IPS-NIHi7 (cell line): ENCODE measurements around the gene HSF5.

ENCODE experiments used
- DNase-seq: peaks from one replicate; pipeline ENCODE4 v3.0.0; 2012; ENCODE audit warnings: mixed read lengths; ENCODE audit errors: extremely low spot score

HSF5 gene, protein sequence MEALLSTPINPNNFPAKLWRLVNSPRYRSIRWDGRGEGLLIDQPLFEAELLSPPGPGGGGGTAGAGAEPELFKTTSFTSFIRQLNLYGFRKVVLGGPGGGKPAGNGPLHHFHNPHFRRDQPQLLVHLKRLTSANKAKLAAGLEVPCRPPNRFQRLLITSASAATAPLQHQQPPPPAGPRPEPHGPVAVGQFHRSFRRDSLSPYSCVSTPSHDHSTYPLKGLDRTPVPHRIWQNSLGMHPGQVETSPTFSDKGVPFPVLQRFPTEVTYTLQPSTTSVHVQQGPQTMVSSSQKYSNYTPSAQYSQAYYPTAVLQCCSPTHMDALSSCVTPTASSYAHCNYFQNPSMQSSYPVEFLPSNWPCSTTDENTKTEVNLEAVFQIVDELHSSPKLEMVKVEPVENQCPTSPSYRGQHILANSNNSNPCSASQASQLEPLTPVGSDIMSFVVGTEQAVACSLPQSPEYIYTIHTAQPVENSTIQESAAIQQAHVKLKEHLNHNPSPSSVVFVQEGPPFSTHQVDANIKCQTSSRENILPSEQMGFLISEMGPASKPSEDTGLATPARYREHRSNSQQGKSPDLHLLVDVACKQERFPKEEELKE

DNA sequence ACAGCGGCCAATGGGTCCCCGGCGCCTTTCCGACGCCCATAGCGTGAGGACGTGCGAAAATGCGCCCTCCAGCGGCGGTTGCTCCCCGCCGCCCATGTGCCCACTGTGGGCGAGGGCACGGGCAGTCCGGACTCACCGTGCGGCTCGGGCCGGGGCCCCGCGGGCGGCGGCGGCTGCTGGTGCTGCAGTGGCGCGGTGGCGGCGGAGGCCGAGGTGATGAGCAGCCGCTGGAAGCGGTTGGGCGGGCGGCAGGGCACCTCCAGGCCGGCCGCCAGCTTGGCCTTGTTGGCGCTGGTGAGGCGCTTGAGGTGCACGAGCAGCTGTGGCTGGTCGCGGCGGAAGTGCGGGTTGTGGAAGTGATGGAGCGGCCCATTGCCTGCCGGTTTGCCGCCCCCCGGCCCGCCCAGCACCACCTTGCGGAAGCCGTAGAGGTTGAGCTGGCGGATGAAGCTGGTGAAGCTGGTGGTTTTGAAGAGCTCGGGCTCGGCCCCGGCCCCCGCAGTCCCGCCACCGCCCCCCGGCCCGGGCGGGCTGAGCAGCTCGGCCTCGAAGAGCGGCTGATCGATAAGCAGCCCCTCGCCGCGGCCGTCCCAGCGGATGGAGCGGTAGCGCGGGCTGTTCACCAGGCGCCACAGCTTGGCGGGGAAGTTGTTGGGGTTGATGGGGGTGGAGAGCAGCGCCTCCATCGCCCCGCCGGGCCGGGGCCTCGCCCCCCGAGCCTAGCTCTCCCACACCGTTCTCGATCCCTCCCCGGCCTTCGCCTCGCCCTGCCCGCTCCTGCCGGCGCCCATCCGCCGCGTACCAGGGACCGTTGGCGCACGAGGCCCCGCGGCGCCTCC is at the start of gene HSF5:
HSF5 (minus strand) TSS at position 820 of the 839 bp plus-strand sequence; CDS start at position 686, 134 bp downstream.
- peak; percentile 58 for DNase-seq

DNA sequence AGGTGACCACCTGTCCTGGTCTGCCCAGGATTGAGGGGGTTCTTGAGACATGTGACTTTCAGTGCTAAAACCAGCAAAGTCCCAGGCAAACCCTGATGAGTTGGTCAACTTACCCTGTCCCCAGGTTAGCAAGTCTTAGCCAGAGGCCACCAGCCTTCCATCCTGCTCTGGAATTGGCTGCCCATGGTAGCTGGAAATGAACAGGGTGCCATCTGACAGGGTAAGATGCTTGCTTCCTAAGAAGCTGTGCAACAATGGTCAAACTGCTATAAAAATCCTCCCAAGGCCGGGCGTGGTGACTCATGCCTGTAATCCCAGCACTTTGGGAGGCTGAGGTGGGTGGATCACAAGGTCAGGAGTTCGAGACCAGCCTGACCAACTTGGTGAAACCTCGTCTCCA is 49.1 kb upstream of the HSF5 start:
- DNase-seq = no peak

DNA sequence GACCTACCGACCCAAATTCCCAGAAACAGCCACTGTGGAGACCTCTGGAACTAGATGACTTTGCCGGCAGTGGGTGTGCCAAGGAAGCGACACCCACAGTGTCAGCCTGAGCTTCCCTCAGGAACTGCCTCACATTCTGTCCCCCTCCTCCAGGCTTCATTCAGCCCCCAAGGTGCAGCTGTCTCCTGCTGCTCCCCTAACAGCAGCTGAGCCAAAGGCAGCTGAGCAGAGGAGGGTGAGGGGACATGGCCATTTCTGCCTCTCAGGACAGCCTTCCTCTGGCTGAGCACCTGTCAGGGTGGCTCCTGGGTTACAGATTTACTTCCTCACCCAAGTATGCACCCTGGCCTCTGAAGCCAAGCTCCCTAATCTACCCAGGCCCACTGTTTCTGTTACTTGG is 48.3 kb upstream of the HSF5 start:
- DNase-seq = no peak

DNA sequence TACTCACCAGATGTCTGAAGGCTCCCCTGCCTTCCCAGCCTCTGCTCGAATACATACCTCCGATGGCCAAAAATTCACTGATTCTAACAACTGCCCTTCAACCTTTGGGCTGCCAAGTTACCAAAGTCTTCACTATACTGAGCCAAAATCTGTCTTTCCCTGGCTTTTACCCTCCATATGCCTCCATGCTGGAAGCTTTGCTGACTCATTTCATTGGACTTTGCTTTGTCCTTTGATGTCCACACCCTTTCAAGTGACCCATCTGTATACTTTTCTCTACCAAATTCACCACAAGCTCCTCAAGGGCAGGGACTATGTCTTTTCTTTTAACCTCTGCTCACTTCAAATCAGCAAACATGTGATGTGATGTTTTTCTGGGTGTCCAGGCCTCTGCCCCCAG is 47.2 kb upstream of the HSF5 start:
- no peak for DNase-seq

DNA sequence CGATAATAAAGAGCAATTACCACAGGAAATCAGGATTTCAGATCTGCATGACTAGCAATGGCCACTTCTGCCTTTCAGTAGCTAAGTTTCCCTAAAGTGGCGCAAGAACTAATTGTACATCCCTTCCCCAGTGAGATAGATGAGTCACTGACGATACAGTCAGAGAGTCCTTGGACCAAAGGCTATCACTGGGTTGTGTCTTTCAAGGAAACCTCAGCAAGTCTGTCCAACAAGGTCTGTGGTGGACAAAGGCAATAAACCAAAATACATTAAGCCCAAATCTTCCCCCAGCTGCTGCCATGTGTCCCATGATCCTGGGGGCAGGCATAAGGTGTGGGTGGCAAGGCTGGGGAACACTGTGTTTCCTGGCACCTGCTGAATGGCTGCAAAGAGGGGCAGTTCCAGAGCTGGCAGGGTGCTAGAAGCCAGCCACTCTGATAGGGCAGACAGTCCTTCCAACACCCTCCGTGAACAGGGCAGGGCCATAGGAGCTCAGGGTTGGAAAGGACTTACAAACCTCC is 46.8 kb upstream of the HSF5 start:
- DNase-seq = no peak

DNA sequence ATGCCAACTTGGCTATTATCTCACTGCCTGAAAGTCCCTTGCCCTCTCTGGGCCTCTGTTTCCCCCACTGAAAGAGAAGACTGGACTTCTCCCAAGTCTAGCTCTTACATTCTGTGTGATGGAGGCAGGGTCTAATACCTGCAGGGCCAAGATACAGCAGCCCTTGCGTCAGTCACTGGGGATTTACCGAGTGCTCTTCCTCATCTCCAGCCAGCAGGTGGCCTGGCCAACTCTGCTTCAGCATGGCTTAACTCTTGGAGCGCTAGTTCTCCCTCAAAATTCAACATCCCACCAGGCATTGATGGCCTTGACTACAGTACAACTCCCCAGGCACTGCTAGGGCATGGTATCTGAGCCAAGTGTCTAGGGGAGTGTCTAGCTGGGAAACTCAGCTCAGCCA is 46.1 kb upstream of the HSF5 start:
- DNase-seq = no peak

DNA sequence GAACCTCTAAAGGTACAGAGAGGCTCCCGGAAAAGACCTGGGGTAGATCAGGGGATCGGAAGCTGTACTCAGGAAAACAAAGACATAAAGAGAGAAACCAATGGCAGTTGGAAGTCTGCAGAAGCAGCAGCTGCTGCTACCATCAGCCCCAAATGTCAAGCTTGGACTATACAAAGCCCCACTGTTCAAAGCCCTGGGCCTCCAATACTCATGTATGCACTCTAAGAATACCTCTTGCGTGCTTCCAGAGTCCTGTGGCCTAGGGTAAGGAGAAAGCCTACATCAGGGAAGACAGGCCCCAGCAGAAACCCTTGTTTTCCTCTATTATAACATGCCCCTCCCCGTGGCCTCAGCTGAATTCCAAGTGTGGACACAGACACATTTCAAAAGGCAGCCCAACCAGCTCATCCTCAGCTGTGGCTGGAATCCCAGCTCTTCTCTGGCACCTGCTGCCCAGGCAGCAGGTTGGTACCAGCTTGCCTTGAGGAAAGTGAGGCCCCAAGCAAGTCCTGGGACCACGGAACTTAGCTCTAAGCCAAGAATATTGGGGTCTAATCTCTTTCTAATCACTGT is 45.5 kb upstream of the HSF5 start:
- DNase-seq = no peak

DNA sequence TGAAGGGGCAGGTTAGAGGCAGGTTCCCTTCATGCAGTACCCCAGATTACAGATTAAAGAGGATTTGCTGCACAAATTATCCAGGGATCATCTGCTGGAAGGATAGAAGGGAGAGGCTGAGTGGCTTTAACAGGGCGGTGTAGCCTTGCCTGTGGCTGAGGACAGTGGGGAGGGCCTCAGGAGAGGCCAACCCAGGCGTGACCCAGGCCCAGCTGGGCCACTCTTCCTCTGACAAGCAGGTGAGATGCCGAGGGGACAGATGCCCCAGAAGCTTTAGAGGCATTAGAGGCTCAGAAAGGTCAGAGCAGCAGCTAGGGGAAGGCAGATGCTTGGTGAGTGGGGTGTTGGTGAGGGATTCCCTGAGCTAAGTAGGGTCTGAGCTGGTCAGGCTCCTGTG is 44.3 kb upstream of the HSF5 start:
- no peak for DNase-seq

DNA sequence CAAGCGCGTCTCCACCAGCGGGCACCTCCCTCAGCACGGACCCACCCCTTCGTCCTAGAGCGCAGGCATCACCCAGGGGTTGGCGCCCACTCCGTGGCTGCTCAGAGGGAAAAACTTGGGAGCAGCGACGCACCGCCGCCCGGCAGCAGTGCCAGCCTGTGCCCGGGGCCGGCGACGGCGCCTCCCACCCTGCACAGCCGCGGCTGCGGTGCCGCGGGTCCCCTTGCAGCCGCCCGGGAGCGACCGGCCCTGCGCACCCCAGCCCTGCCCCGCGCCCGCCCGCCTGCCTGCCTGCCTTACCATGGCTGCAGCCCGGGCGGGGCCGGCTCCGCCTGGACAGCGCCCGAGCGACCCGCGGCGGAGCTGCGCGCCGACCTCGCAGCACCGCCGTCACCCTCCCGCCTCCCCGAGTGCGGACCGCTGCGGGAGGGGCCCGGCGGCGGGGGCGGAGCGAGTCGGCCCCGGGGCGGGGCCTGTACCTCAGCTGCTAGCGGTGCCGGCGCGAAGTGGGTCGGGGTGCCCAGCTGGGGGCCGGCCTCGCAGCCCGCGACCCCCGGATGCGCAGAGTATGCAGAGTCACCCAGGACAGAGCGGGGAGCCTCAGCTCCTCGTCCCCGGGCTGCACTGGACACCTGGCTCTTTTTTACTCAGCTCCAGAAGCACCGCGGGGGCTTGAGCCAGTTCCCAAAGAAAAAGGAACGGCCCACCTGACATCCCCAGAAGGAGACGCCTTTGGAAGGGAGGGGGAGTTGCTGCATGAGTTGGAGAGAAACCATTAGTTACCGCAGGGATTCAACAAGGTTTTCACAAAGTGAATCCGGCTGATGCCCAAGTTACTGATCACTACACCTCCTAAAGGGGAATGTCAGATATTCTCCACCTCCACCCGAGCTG is 43.7 kb upstream of the HSF5 start:
- DNase-seq = peak; percentile 86

DNA sequence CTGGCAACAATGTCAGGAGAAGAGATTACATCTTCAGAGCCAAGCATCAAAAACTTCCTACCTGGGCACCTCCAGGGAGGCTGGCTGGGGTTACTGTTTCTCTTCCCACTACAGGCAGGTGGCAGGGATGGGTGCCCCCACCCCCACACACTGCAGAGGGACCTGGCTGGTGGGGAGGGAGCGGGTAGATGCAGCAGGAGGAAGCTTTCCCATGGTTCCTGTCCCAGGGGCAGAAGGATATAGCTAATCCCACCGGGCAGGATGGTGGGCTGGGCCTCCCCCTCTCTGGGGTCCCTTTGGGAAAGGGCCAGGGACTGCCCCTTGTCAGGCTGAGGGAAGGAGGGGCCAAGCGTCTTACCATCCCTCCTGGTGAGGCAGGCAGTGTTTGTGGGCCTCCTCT is 42.9 kb upstream of the HSF5 start:
- DNase-seq = no peak

DNA sequence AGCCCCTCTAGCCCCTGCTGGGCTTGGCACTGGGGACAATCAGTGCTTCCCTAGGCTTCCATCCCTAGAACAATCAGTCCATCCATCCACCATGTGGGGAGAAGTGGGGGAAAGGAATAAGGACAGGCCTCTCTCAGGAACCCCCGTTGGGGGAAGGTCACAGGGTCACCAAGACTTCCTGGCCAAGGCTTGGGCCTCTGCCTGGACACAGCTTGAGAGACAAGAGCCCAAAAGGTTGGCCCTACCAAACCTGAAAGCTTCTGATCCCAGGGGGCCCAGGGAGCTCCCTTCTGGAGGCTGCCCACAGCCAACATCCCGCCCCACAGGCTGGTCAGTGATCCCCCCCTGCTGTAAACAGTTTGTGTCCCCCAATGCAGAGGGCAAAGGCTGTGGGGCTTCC is 42.4 kb upstream of the HSF5 start:
- DNase-seq = no peak

DNA sequence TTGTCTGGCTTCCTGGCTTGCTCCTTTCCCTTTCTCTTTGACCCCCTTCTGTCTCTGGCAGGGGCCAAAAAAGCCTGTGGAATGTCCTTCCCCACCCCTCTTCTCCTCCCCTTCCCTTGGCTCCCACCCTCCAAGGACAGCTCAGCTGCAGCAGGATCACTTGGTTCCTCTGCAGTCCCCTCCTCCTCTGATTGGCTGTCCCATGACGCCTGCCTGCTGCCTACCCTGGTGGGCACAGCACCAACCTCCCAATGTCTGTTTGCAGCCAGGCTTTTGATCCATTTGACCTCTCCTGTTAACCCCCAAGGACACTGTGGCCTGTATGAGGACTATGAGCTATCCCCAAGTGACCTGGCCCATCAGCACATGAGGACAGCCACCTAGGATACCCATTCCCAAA is 41.1 kb upstream of the HSF5 start:
- no peak for DNase-seq

DNA sequence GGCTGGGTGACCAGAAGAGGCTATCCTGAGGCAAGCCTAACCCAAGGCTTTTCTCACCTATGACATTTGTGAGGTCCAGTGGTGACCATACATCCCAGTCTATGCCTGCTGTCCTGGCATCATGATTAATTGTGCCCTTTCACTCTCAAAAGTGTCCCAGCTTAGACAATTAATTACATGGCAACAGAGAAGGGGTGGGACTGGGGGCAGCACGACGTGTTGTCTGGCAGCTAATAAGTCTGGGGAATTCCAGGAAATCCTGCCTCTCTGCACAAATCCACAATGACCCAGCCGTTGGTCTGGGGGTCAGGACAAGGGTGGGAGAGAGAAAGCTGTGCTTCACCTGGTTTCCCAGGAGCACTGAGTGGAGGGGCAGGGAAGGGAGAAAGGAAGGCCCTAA is 40.2 kb upstream of the HSF5 start:
- DNase-seq = no peak

DNA sequence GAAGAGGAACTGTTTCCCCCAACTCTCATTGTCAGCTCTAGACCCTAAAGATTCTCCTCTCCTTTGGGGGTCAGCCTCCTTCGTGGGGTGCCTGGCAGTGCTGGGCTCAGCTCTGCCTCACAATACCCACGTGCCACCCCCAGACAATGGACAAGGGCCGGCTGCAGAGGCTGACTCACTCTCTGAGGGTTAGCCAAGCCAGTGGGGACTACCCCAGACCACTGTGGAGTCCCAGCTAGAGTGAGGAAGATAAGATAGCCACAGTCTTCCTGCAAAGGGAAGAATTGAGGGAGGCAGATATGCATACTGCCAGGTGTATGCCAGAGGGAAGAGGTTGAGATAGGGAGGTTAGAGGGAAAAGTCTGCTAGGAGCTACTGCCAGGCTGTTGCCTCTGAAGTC is 39.7 kb upstream of the HSF5 start:
- DNase-seq = no peak

DNA sequence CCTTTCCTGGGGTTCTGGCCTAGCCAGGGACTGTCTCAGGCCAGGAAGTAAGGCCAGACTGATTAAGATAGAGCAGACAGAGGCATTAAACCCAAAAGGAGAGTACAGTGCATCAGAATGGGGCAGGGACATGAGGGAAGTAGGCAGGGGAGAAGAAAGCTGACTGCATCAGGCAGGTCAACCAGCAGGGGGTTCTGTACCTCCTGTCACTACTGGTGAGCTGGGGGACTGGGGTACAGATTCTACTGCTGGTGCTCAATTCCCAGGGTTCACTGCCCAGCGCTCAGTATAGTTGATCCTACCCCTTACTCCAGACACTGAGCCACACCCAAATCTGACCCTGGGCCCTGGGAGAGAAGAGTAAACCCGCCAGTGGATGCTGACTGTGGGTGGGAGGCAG is 39.1 kb upstream of the HSF5 start:
- DNase-seq = no peak

DNA sequence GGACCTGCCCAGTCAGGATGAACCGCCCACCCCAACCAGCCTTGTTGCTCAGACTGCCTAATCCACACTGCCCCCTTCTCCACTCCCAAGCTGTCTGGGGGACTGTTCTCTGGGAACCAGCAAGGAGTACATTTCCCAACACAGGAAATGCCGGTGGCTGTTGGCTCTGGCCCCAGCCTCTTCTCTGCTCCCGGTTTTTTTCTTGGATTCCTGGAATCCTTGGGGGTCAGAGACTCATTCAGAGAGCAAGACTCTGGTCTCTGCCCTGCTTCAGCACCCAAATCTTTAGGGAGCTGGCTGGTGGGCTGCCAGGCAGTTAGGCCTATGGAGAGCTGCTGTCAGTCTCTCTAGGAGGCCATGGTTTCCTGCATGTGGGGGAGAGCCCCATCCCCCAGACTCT is 37.0 kb upstream of the HSF5 start:
- no peak for DNase-seq

DNA sequence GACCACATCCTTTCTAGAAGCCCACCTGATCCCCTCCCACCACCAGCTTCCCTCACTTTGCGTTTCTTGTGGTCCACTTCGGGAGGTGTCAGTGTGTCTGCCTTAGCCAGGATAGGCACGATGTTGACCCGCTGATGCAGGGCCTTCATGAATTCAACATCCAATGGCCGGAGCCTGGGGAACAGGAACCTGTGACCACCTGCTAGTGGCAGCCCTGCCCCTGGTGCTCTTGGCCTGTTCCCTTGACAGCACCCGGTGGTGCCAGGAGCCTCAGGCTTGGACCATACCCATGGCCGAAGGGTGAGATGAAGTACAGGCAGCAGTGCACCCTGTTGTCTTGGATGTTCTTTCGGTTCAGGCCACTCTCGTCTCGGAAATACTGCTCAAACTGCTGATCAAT is 33.5 kb upstream of the HSF5 start:
- no peak for DNase-seq

DNA sequence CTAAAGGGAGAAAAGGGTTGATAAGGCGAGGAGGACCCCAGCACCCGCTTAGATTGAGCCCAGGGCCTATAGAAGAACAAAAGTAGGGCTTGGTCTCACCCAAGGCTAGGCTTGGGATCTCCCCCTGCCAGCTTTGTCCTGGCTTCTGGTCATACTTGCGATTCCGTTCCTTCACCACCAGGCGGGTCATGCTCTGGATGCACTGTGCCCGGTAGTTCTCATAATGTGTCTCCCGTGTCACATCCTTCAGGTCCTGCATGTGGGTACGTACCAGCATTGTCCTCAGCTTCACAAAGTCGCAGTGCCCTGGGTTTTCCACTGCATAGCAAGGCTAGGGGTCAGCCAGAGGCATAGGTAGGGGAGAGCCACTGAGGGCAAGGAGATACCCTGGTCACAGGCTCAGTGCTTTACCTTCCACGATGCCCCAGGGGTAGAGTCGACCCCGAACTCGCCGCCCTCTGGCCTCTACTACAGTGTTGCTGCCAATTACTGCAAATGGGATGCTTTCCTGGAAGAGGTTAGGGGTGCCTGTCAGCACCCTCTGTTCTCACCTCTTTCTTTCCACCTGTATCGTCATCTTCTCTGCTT is 32.7 kb upstream of the HSF5 start:
- DNase-seq = peak; percentile 56

DNA sequence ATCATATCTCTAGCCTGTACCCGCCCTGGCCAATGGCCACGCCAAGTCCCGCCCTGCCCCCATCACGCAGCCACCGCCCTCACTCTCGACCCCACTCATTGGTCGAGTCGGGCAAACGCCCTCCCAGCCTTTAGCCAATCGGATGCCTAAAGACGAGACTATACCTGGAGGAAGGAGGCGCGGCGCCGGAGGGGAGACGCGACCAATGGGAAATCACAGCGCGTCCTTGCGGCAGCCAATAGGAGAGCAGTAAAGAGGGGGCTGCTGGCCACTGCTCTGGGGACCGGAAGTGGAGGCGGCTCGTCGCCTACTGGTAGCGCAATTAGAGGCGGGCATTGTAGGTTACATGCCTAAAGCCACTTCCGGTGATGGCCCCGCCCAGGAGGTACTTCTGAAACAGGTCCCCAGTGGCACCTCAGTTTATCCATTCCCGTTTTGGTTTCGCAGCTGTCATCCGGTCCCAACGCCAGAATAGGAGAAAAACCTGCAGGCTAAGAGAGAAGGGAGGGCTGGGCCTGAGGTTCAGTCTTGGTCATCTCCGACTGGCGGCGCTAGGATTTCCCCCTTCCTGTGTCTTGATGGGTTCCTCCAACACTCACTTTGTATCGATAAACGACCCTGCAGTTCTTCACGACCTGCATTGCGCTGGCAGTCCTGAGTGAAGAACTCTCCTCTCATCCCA is 29.9 kb upstream of the HSF5 start:
- peak; percentile 98 for DNase-seq

DNA sequence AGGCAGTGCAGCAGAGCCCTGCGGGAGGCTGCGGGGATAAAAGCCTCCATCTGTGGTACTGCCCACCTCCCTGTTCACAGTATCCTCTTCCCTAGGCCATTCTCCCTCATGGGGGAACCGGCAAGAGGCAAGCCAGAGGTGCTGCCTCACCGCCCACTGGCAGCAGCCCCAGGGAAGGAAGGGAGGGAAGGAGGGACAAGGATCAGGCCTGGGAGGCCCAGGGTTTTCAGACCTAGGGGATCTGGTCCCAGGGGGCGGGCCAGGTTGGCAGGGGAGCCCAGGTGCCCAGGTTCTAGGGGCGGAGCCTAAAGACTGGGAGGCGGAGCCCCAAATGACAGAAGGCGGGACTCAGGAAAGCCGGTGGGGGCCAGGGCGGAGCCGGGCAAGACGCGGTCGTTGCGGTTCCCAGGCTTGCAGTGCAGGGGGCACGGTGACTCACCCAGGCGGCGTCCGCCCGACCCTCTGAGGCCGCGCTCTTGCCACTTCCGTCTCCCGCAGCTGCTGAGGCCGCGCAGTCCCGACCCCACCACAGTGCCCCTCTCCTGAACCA is 29.2 kb upstream of the HSF5 start:
- no peak for DNase-seq
